Measurements from ENCODE around the gene TRIM41. TPM values are rescaled to one million over a fixed set of nuclear protein-coding genes. Genes with fewer than 3 reads are reported as not detected.

The TRIM41 gene
- total RNA-seq, 2 donors from 2014 or later, result 12.5 to 15.2 TPM

- Histone ChIP-seq H3K9me3 (no peaks in the 10 kb centered on the region), H3K36me3 (replicated peaks in 1 of 2; ENCODE audit: insufficient read depth in 1 of 2, low read depth in 2 of 2) (no peaks in the 10 kb centered on the region), H3K4me1 (peaks cover 29% of the 10 kb centered on the region), H3K27ac (peak overlapping the region in 3 of 4 donors; percentile 72 to 92 (median 89)), H3K27me3 (no peaks in the 10 kb centered on the region), H3K4me3 (peak overlapping the region; percentile 29 to 82)
- DNase-seq, result no peak
- intact Hi-C loops (cut with DNase I), result no loop called here
- no peak for ATAC-seq
- 48 to 54% methylated on average over 12 of the region's 12 CpGs for WGBS, 2 donors
- TF ChIP-seq CTCF (IDR thresholded peaks at IDR 0.05), result no peak
These were observed 30.6 kb upstream of the TRIM41 start for GRCh38 chr5:181192337-181193046.

GRCh38 chr5:181193656-181194055, 29.4 kb upstream of the TRIM41 start:
- WGBS, 2 donors, result 96 to 100% methylated on average over 1 to 2 of the region's 2 CpGs
- Histone ChIP-seq H3K36me3 (replicated peaks in 1 of 2; ENCODE audit: insufficient read depth in 1 of 2, low read depth in 2 of 2) (no peaks in the 10 kb centered on the region), H3K27ac (no peak overlapping the region), H3K4me3 (no peak overlapping the region), H3K27me3 (no peaks in the 10 kb centered on the region), H3K9me3 (no peaks in the 10 kb centered on the region), H3K4me1 (peaks cover 17% of the 10 kb centered on the region)
- no peak for DNase-seq
- TF ChIP-seq CTCF (IDR thresholded peaks at IDR 0.05), result no peak
- TF ChIP-seq POLR2A (IDR thresholded peaks at IDR 0.05), result no peak
- ATAC-seq, result no peak
- intact Hi-C loops (cut with DNase I), result no loop called here

- Histone ChIP-seq H3K36me3 (replicated peaks in 1 of 2; ENCODE audit: insufficient read depth in 1 of 2, low read depth in 2 of 2) (no peaks in the 10 kb centered on the region), H3K9me3 (no peaks in the 10 kb centered on the region), H3K27me3 (no peaks in the 10 kb centered on the region), H3K27ac (no peak overlapping the region), H3K4me3 (no peak overlapping the region), H3K4me1 (peaks cover 9% of the 10 kb centered on the region)
- no peak for ATAC-seq
- TF ChIP-seq POLR2A (IDR thresholded peaks at IDR 0.05), result no peak
- no peak for TF ChIP-seq CTCF (IDR thresholded peaks at IDR 0.05)
- intact Hi-C loops (cut with DNase I), result no loop called here
- peak in 2 of 4 donors; percentile 45 for DNase-seq
- WGBS, 2 donors, result 76 to 81% methylated on average over 21 of the region's 21 CpGs
These were observed 28.4 kb upstream of the TRIM41 start for GRCh38 chr5:181194489-181195248.

- no peak for TF ChIP-seq POLR2A (IDR thresholded peaks at IDR 0.05)
- no peak for TF ChIP-seq CTCF (IDR thresholded peaks at IDR 0.05)
- WGBS, 2 donors, result 88 to 100% methylated on average over 1 to 37 of the region's 45 CpGs
- Histone ChIP-seq H3K4me1 (peaks cover 9% of the 10 kb centered on the region), H3K4me3 (no peak overlapping the region), H3K36me3 (replicated peaks in 1 of 2; ENCODE audit: insufficient read depth in 1 of 2, low read depth in 2 of 2) (no peaks in the 10 kb centered on the region), H3K9me3 (no peaks in the 10 kb centered on the region), H3K27me3 (no peaks in the 10 kb centered on the region), H3K27ac (no peak overlapping the region)
- intact Hi-C loops (cut with DNase I), result no loop called here
- ATAC-seq (no peak), DNase-seq (no peak)
These were observed 27.8 kb upstream of the TRIM41 start for GRCh38 chr5:181195249-181195761.

All from body of pancreas (tissue), 4 donors.